GM23338 (cell line): ENCODE results near the gene HGFAC.

Source experiments
- CREB1 ChIP-seq: fragments of 250-450 bp; sonication (Bioruptor Pico); IDR thresholded peaks from 2 replicates; pipeline ENCODE4 v1.5.0; 2020; ENCODE audit warnings: low read depth, mild to moderate bottlenecking, moderate library complexity
- EZH2 ChIP-seq: fragments of 200-600 bp; sonication (generic); IDR thresholded peaks from one replicate; pipeline ENCODE4 v1.8.0; 2017; ENCODE audit warnings: antibody characterized with exemption, mild to moderate bottlenecking, low read depth; ENCODE audit not compliant: unreplicated experiment
- EZH2phosphoT487 ChIP-seq: fragments of 200-600 bp; sonication (generic); IDR thresholded peaks from one replicate; pipeline ENCODE4 v1.8.1; 2018; ENCODE audit warnings: antibody characterized with exemption; ENCODE audit not compliant: unreplicated experiment
- JUNB ChIP-seq: IDR thresholded peaks from one replicate; pipeline ENCODE4 v1.6.1; 2016; ENCODE audit warnings: antibody characterized with exemption; ENCODE audit not compliant: unreplicated experiment
- NANOG ChIP-seq: IDR thresholded peaks from 2 replicates; pipeline ENCODE4 v1.6.1; 2016; ENCODE audit warnings: antibody characterized with exemption, borderline replicate concordance
- POLR2AphosphoS5 ChIP-seq: IDR thresholded peaks from 2 replicates; pipeline ENCODE4 v1.6.1; 2016; ENCODE audit warnings: antibody characterized with exemption, low read depth
- STAT1 ChIP-seq: IDR thresholded peaks from one replicate; pipeline ENCODE4 v1.6.1; 2016; ENCODE audit warnings: antibody characterized with exemption; ENCODE audit not compliant: unreplicated experiment
- ZNF114 ChIP-seq: fragments of 250-450 bp; sonication (Bioruptor Pico); IDR thresholded peaks from 2 replicates; pipeline ENCODE4 v1.5.0; 2020; ENCODE audit warnings: mild to moderate bottlenecking, moderate library complexity
- ZNF331 ChIP-seq: fragments of 250-450 bp; sonication (Bioruptor Pico); IDR thresholded peaks from 2 replicates; pipeline ENCODE4 v1.5.0; 2020; ENCODE audit warnings: low read depth, mild to moderate bottlenecking, moderate library complexity
- TF ChIP-seq, protein P1 (sequence below), 2 experiments: fragments of 200-600 bp in 1 of 2; sonication (generic) in 1 of 2; conservative IDR thresholded peaks; 2 replicates each; pipeline versions ENCODE4 v1.5.1 to v1.6.1; 2016 to 2017; ENCODE audit warnings: antibody characterized with exemption in 2 of 2, low read depth in 2 of 2, mild to moderate bottlenecking in 2 of 2, moderate library complexity in 1 of 2
- TF ChIP-seq, protein P2 (sequence below): IDR thresholded peaks from one replicate; pipeline ENCODE4 v1.6.1; 2018; ENCODE audit warnings: antibody characterized with exemption; ENCODE audit not compliant: unreplicated experiment
- TF ChIP-seq, protein P3 (sequence below): IDR thresholded peaks from 2 replicates; pipeline ENCODE4 v1.6.1; 2016; ENCODE audit warnings: antibody characterized with exemption

DNA sequence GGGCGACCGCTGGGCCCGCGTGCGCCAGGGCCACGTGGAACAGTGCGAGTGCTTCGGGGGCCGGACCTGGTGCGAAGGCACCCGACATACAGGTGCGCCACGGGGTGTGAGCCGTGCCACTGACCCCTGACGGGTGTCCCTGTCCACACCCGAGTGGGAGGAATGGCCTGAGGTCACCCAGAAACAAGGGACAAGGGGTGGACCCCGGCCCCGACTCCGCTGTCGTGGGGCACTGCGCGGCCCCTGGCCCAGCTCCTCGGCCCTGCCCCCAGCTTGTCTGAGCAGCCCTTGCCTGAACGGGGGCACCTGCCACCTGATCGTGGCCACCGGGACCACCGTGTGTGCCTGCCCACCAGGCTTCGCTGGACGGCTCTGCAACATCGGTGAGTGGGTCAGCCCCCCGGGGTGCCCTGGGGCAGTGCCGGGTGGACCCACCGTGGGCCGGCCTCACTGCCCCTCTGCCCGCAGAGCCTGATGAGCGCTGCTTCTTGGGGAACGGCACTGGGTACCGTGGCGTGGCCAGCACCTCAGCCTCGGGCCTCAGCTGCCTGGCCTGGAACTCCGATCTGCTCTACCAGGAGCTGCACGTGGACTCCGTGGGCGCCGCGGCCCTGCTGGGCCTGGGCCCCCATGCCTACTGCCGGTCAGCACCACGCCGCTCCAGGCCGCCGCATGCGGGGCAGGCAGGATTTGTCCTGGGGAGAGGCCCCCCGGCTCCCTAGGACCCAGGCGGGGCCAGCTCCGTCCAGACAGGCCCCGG, 2.8 kb downstream of the HGFAC start:
- TF ChIP-seq, protein P1, sequence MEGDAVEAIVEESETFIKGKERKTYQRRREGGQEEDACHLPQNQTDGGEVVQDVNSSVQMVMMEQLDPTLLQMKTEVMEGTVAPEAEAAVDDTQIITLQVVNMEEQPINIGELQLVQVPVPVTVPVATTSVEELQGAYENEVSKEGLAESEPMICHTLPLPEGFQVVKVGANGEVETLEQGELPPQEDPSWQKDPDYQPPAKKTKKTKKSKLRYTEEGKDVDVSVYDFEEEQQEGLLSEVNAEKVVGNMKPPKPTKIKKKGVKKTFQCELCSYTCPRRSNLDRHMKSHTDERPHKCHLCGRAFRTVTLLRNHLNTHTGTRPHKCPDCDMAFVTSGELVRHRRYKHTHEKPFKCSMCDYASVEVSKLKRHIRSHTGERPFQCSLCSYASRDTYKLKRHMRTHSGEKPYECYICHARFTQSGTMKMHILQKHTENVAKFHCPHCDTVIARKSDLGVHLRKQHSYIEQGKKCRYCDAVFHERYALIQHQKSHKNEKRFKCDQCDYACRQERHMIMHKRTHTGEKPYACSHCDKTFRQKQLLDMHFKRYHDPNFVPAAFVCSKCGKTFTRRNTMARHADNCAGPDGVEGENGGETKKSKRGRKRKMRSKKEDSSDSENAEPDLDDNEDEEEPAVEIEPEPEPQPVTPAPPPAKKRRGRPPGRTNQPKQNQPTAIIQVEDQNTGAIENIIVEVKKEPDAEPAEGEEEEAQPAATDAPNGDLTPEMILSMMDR (conservative IDR thresholded peaks at IDR 0.05; ENCODE audit: low read depth in 2 of 2) = no peak
- TF ChIP-seq, protein P2, sequence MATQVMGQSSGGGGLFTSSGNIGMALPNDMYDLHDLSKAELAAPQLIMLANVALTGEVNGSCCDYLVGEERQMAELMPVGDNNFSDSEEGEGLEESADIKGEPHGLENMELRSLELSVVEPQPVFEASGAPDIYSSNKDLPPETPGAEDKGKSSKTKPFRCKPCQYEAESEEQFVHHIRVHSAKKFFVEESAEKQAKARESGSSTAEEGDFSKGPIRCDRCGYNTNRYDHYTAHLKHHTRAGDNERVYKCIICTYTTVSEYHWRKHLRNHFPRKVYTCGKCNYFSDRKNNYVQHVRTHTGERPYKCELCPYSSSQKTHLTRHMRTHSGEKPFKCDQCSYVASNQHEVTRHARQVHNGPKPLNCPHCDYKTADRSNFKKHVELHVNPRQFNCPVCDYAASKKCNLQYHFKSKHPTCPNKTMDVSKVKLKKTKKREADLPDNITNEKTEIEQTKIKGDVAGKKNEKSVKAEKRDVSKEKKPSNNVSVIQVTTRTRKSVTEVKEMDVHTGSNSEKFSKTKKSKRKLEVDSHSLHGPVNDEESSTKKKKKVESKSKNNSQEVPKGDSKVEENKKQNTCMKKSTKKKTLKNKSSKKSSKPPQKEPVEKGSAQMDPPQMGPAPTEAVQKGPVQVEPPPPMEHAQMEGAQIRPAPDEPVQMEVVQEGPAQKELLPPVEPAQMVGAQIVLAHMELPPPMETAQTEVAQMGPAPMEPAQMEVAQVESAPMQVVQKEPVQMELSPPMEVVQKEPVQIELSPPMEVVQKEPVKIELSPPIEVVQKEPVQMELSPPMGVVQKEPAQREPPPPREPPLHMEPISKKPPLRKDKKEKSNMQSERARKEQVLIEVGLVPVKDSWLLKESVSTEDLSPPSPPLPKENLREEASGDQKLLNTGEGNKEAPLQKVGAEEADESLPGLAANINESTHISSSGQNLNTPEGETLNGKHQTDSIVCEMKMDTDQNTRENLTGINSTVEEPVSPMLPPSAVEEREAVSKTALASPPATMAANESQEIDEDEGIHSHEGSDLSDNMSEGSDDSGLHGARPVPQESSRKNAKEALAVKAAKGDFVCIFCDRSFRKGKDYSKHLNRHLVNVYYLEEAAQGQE = no peak
- no peak for TF ChIP-seq EZH2
- no peak for TF ChIP-seq EZH2phosphoT487
- no peak for TF ChIP-seq POLR2AphosphoS5
- TF ChIP-seq, protein P3, sequence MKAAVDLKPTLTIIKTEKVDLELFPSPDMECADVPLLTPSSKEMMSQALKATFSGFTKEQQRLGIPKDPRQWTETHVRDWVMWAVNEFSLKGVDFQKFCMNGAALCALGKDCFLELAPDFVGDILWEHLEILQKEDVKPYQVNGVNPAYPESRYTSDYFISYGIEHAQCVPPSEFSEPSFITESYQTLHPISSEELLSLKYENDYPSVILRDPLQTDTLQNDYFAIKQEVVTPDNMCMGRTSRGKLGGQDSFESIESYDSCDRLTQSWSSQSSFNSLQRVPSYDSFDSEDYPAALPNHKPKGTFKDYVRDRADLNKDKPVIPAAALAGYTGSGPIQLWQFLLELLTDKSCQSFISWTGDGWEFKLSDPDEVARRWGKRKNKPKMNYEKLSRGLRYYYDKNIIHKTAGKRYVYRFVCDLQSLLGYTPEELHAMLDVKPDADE = no peak
- no peak for TF ChIP-seq NANOG
- no peak for TF ChIP-seq CREB1 (CRISPR knock-in tag)
- no peak for TF ChIP-seq ZNF331 (CRISPR knock-in tag)
- TF ChIP-seq ZNF114 = no peak
- no peak for TF ChIP-seq JUNB
- no peak for TF ChIP-seq STAT1
